Activated T-helper 17 cell treated with anti-CD3 and anti-CD28 coated beads, Interleukin-2, amount 50 U/mL, for 72 hours (primary cell): Measurements from ENCODE around the gene N4BP2. TPM values are rescaled to one million over a fixed set of nuclear protein-coding genes. Genes with fewer than 3 reads are reported as not detected.
"Not testable (repeated sequence)": the region's sequence is repeated elsewhere in the genome, so short reads cannot be mapped to it uniquely, and the experiment has no call there.

Experiments
- ATAC-seq: fragments of 150-1000 bp; cut with Tn5 transposase; replicated peaks from 2 replicates; pipeline ENCODE4 v1.10.0; 2021; ENCODE audit warnings: mild to moderate bottlenecking, moderate library complexity
- H3K27ac Mint-ChIP-seq: one replicate; pipeline ENCODE4 v1.8.0; 2022; ENCODE audit warnings: mixed read lengths
- H3K27me3 Mint-ChIP-seq: one replicate; pipeline ENCODE4 v1.8.0; 2022; ENCODE audit warnings: mixed read lengths
- H3K36me3 Mint-ChIP-seq: one replicate; pipeline ENCODE4 v1.8.0; 2022; ENCODE audit warnings: low read depth, mild to moderate bottlenecking, mixed read lengths
- H3K4me1 Mint-ChIP-seq: one replicate; pipeline ENCODE4 v1.8.0; 2022; ENCODE audit warnings: mixed read lengths
- H3K4me3 Mint-ChIP-seq: one replicate; pipeline ENCODE4 v1.8.0; 2022; ENCODE audit warnings: mild to moderate bottlenecking, mixed read lengths
- H3K9me3 Mint-ChIP-seq: one replicate; pipeline ENCODE4 v1.8.0; 2022; ENCODE audit warnings: mixed read lengths
- total RNA-seq, 2 donors: library from RNA; stranded (reverse); gene quantifications; one replicate each; pipeline ENCODE4 v1.2.3, GENCODE V29; 2022

N4BP2 gene
- total RNA-seq, 2 donors from 2014 or later = 11.8 to 17.6 TPM

- Mint-ChIP-seq H3K27me3 (no peaks in the 10 kb centered on the region), H3K9me3 (no peaks in the 10 kb centered on the region), H3K4me1 (peaks cover 21% of the 10 kb centered on the region), H3K36me3 (peaks cover 38% of the 10 kb centered on the region), H3K4me3 (no peak overlapping the region), H3K27ac (no peak overlapping the region)
- no peak for ATAC-seq
Measured at GRCh38 chr4:40119344-40119743, 62.7 kb downstream of the N4BP2 start.

- ATAC-seq = peak; percentile 94
- Mint-ChIP-seq H3K36me3 (peaks cover 25% of the 10 kb centered on the region), H3K9me3 (no peaks in the 10 kb centered on the region), H3K27me3 (no peaks in the 10 kb centered on the region), H3K4me1 (peaks cover 26% of the 10 kb centered on the region), H3K27ac (peak overlapping the region; percentile 62), H3K4me3 (peak overlapping the region; percentile 47)
Measured at GRCh38 chr4:40121515-40121914, 64.9 kb downstream of the N4BP2 start.

DNA sequence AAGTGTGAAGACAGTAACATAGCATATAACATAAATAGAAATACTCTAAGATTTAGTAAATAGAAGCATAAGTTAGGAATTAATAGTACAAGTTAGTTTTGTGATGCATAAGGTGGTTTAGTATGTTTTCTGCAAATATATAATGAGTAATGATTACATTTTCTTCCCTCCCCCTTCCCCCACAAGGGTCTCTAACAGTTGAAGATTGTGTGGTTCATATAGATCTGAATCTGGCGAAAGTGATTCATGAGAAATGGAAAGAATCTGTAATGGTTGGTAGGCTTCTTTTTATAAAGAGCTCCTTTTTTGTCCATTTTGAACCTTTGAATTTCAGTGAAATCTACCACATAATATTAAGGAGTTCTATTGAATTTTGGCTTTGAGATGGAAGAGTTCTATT is 66.3 kb downstream of the N4BP2 start:
- Mint-ChIP-seq H3K27ac (peak overlapping the region; percentile 57), H3K9me3 (no peaks in the 10 kb centered on the region), H3K4me1 (peaks cover 26% of the 10 kb centered on the region), H3K4me3 (no peak overlapping the region), H3K27me3 (no peaks in the 10 kb centered on the region), H3K36me3 (peaks cover 21% of the 10 kb centered on the region)
- ATAC-seq = peak; percentile 42

GRCh38 chr4:40124690-40125089 is 68.0 kb downstream of the N4BP2 start:
- Mint-ChIP-seq H3K36me3 (peaks cover 13% of the 10 kb centered on the region), H3K9me3 (no peaks in the 10 kb centered on the region), H3K27ac (peak overlapping the region; percentile 79), H3K4me3 (peak overlapping the region; percentile 30), H3K27me3 (no peaks in the 10 kb centered on the region), H3K4me1 (peaks cover 26% of the 10 kb centered on the region)
- peak; percentile 17 for ATAC-seq

GRCh38 chr4:40130401-40131036 is 73.9 kb downstream of the N4BP2 start:
- Mint-ChIP-seq H3K9me3 (no peaks in the 10 kb centered on the region), H3K4me3 (no peak overlapping the region), H3K36me3 (peaks cover 27% of the 10 kb centered on the region), H3K27me3 (no peaks in the 10 kb centered on the region), H3K4me1 (no peaks in the 10 kb centered on the region), H3K27ac (no peak overlapping the region)
- ATAC-seq = no peak

DNA sequence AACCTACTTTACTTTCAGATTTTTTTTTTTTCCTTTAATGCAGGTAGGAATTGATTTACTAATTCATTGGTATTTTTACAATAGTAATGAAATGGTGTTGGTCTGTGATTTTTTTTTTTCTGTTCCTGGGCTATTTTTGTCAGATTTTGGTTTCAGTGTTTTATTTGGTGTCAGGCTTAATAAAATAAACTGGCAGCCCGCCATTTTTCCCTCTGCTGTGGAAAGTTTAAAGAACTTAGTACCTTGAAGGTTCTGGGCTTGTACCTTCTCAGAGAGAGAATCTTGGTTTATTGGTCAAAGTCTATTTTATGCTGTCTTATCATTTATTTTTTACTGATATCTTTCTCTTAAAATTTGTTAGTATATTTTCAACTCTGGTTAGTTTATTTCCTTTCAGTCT is 76.2 kb downstream of the N4BP2 start:
- Mint-ChIP-seq H3K9me3 (no peaks in the 10 kb centered on the region), H3K4me1 (no peaks in the 10 kb centered on the region), H3K36me3 (peaks cover 48% of the 10 kb centered on the region), H3K4me3 (no peak overlapping the region), H3K27ac (no peak overlapping the region), H3K27me3 (no peaks in the 10 kb centered on the region)
- ATAC-seq = no peak

DNA sequence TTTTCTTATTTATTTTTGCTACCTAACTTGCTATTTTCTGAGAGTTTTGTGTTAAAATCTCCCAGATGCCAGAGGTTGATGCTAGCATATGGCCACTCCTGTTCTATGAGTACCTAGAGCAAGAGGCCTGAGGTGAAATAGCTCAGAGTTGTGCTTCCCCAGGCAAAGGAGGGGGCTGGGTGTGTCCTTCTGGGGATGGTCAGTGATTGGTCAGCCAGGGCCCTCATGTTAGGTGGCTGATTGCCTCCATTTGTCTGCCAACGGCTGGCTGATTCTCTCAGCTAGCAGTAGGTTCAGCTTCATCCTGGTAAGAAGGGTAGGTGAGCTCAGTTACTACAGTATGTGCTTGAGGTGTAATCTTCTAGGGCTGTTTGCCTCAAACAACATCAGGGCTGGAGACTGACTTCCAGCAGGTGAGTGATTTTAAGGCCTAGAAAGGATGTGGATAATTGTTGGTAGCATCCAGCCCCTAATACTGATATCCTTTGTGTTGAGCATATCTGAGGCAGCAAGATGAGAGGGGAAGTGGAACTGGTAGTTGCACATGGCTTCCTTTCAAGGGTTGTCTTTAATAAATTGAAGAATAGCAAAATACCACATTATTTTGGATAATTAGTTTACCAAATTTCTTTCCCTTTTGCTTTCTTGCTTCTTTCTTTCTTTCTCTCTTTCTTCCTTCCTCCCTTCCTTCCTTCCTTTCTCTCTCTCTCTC is 77.7 kb downstream of the N4BP2 start:
- Mint-ChIP-seq H3K9me3 (no peaks in the 10 kb centered on the region), H3K27ac (no peak overlapping the region), H3K27me3 (no peaks in the 10 kb centered on the region), H3K4me3 (no peak overlapping the region), H3K4me1 (no peaks in the 10 kb centered on the region), H3K36me3 (peaks cover 45% of the 10 kb centered on the region)
- ATAC-seq = no peak

DNA sequence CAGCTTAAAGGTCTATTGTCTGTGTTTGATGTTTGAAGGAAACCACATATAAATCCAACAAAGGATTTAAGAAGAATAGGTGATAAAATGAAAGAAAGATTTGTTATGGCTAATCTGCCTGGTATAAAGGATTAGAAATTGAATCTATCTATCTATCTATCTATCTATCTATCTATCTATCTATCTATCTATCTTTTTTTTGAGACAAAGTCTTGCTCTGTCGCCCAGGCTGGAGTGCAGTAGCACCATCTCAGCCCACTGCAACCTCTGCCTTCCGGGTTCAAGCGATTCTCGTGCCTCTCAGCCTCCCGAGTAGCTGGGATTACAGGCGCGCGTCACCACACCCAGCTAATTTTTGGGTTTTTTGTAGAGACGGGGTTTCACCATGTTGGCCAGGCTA is 79.6 kb downstream of the N4BP2 start:
- H3K4me1 Mint-ChIP-seq = not testable (repeated sequence)

DNA sequence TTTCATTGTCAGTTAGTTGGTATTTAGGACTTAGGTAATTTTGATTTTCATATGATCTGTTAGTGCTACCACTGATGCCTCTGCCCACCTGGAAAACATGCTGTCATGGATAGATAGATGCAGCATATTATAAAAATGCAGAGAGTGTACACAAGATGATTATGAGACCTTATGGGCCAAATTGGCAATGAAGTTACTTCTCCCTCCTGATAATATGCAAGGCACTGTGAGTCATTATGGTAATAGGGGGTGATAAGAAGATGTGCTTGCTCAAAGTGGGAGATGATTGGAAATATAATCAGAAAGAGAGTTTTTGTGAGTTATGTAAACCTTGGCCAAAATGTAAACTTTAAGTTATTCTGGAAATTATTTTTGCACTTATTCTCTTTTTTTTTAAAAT is 83.5 kb downstream of the N4BP2 start:
- Mint-ChIP-seq H3K9me3 (no peaks in the 10 kb centered on the region), H3K36me3 (peaks cover 53% of the 10 kb centered on the region), H3K4me1 (no peaks in the 10 kb centered on the region), H3K27me3 (no peaks in the 10 kb centered on the region), H3K27ac (no peak overlapping the region), H3K4me3 (no peak overlapping the region)
- ATAC-seq = no peak

More for the DNA sequence above, 79.6 kb downstream of the N4BP2 start:
- ATAC-seq, H3K27ac Mint-ChIP-seq, H3K9me3 Mint-ChIP-seq, H3K27me3 Mint-ChIP-seq, H3K4me3 Mint-ChIP-seq: not testable (repeated sequence)
- peaks cover 42% of the 10 kb centered on the region for H3K36me3 Mint-ChIP-seq

DNA sequence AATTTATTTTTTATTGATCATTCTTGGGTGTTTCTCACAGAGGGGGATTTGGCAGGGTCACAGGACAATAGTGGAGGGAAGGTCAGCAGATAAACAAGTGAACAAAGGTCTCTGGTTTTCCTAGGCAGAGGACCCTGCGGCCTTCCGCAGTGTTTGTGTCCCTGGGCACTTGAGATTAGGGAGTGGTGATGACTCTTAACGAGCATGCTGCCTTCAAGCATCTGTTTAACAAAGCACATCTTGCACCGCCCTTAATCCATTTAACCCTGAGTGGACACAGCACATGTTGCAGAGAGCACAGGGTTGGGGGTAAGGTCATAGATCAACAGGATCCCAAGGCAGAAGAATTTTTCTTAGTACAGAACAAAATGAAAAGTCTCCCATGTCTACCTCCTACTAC is 83.9 kb downstream of the N4BP2 start:
- H3K4me1 Mint-ChIP-seq, H3K4me3 Mint-ChIP-seq, ATAC-seq, H3K27me3 Mint-ChIP-seq, H3K9me3 Mint-ChIP-seq, H3K27ac Mint-ChIP-seq: not testable (repeated sequence)
- H3K36me3 Mint-ChIP-seq = peaks cover 53% of the 10 kb centered on the region

- no peaks in the 10 kb centered on the region for H3K9me3 Mint-ChIP-seq
- H3K36me3 Mint-ChIP-seq = peaks cover 40% of the 10 kb centered on the region
- H3K27ac Mint-ChIP-seq = peak overlapping the region; percentile 65
- H3K27me3 Mint-ChIP-seq = no peaks in the 10 kb centered on the region
- no peaks in the 10 kb centered on the region for H3K4me1 Mint-ChIP-seq
- ATAC-seq = peak; percentile 80
- H3K4me3 Mint-ChIP-seq = no peak overlapping the region
Measured at GRCh38 chr4:40143926-40144508, 87.4 kb downstream of the N4BP2 start.

- no peak overlapping the region for H3K4me3 Mint-ChIP-seq
- H3K36me3 Mint-ChIP-seq = peaks cover 44% of the 10 kb centered on the region
- no peaks in the 10 kb centered on the region for H3K4me1 Mint-ChIP-seq
- peak overlapping the region; percentile 65 for H3K27ac Mint-ChIP-seq
- no peaks in the 10 kb centered on the region for H3K9me3 Mint-ChIP-seq
- no peak for ATAC-seq
- H3K27me3 Mint-ChIP-seq = no peaks in the 10 kb centered on the region
Measured at GRCh38 chr4:40144716-40145115, 88.1 kb downstream of the N4BP2 start.

- H3K27ac Mint-ChIP-seq, H3K27me3 Mint-ChIP-seq, H3K9me3 Mint-ChIP-seq, H3K4me3 Mint-ChIP-seq, ATAC-seq: not testable (repeated sequence)
- H3K4me1 Mint-ChIP-seq = peaks cover 12% of the 10 kb centered on the region
- peaks cover 50% of the 10 kb centered on the region for H3K36me3 Mint-ChIP-seq
Measured at GRCh38 chr4:40147490-40147889, 90.8 kb downstream of the N4BP2 start.

DNA sequence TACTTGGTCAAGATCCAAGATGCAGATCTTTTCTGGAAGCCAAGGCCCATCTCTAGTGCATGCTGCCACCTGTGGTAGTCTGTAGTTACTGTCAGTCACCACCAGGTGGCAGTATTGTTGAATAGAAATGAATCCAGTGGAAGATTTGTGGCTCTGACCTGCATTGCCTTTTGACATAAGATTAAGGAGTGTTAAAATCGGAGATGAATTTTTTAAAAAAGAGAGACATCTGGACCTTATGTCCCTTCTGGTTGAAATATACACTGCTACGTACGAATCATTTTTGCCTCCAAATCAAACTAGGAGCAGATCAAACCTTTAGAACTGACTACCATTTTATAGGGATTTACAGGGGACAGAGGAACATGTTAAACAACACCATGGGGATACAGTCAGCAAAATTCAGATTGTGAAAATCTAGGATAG is 93.3 kb downstream of the N4BP2 start:
- H3K4me3 Mint-ChIP-seq = peak overlapping the region; percentile 2
- peaks cover 12% of the 10 kb centered on the region for H3K4me1 Mint-ChIP-seq
- peaks cover 33% of the 10 kb centered on the region for H3K36me3 Mint-ChIP-seq
- peak; percentile 85 for ATAC-seq
- H3K27ac Mint-ChIP-seq = peak overlapping the region; percentile 24
- no peaks in the 10 kb centered on the region for H3K27me3 Mint-ChIP-seq
- H3K9me3 Mint-ChIP-seq = peaks cover 7% of the 10 kb centered on the region

GRCh38 chr4:40150932-40151331 is 94.3 kb downstream of the N4BP2 start:
- no peak for ATAC-seq
- no peaks in the 10 kb centered on the region for H3K27me3 Mint-ChIP-seq
- peaks cover 12% of the 10 kb centered on the region for H3K4me1 Mint-ChIP-seq
- no peak overlapping the region for H3K4me3 Mint-ChIP-seq
- H3K9me3 Mint-ChIP-seq = peaks cover 7% of the 10 kb centered on the region
- no peak overlapping the region for H3K27ac Mint-ChIP-seq
- H3K36me3 Mint-ChIP-seq = peaks cover 29% of the 10 kb centered on the region
